Nephron (organoid): ENCODE results near the gene HSD3B2.

Experiments used
- H3K27ac Mint-ChIP-seq, 3 experiments: 2 replicates each; pipeline ENCODE4 v1.8.0; 2020; ENCODE audit warnings: mixed read lengths in 3 of 3, mild to moderate bottlenecking in 2 of 3, moderate library complexity in 1 of 3
- H3K27me3 Mint-ChIP-seq: 2 replicates; pipeline ENCODE4 v1.8.0; 2021; ENCODE audit warnings: low read depth, mild to moderate bottlenecking, moderate library complexity, mixed read lengths
- H3K36me3 Mint-ChIP-seq: 2 replicates; pipeline ENCODE4 v1.8.0; 2020; ENCODE audit warnings: low read depth, mixed read lengths
- H3K4me1 Mint-ChIP-seq: 2 replicates; pipeline ENCODE4 v1.8.0; 2020; ENCODE audit warnings: mixed read lengths
- H3K4me3 Mint-ChIP-seq, 3 experiments: 2 replicates each; pipeline ENCODE4 v1.8.0; 2020; ENCODE audit warnings: mild to moderate bottlenecking in 3 of 3, mixed read lengths in 3 of 3, moderate library complexity in 2 of 3
- H3K9me3 Mint-ChIP-seq: 2 replicates; pipeline ENCODE4 v1.8.0; 2020; ENCODE audit warnings: mixed read lengths
- CTCF ChIP-seq, 3 experiments: fragments of 200-600 bp; sonication (generic); IDR thresholded peaks; one replicate each; pipeline ENCODE4 v1.5.0; 2021; ENCODE audit warnings: antibody characterized with exemption in 3 of 3; ENCODE audit not compliant: unreplicated experiment in 3 of 3

Gene HSD3B2

GRCh38 chr1:119438761-119439160, 23.8 kb downstream of the HSD3B2 start:
- H3K4me1 Mint-ChIP-seq = peaks cover 4% of the 10 kb centered on the region
- no peak for TF ChIP-seq CTCF (IDR thresholded peaks at IDR 0.05; ENCODE audit: unreplicated experiment in 3 of 3)
- H3K9me3 Mint-ChIP-seq = no peaks in the 10 kb centered on the region

GRCh38 chr1:119440721-119441307, 25.9 kb downstream of the HSD3B2 start:
- no peak overlapping the region for H3K4me3 Mint-ChIP-seq

More at GRCh38 chr1:119438761-119439160, 23.8 kb downstream of the HSD3B2 start:
- Mint-ChIP-seq H3K4me3 (no peak overlapping the region), H3K27me3 (peaks cover 8% of the 10 kb centered on the region), H3K36me3 (no peaks in the 10 kb centered on the region), H3K27ac (no peak overlapping the region)

GRCh38 chr1:119442756-119443155, 27.8 kb downstream of the HSD3B2 start:
- Mint-ChIP-seq H3K4me3 (no peak overlapping the region), H3K9me3 (no peaks in the 10 kb centered on the region), H3K27me3 (peaks cover 11% of the 10 kb centered on the region), H3K36me3 (no peaks in the 10 kb centered on the region), H3K27ac (no peak overlapping the region), H3K4me1 (peaks cover 4% of the 10 kb centered on the region)
- TF ChIP-seq CTCF (IDR thresholded peaks at IDR 0.05; ENCODE audit: unreplicated experiment in 3 of 3) = no peak

More at GRCh38 chr1:119440721-119441307, 25.9 kb downstream of the HSD3B2 start:
- no peaks in the 10 kb centered on the region for H3K36me3 Mint-ChIP-seq
- peaks cover 8% of the 10 kb centered on the region for H3K27me3 Mint-ChIP-seq
- TF ChIP-seq CTCF (IDR thresholded peaks at IDR 0.05; ENCODE audit: unreplicated experiment in 3 of 3) = no peak
- H3K27ac Mint-ChIP-seq = no peak overlapping the region
- peaks cover 4% of the 10 kb centered on the region for H3K4me1 Mint-ChIP-seq
- H3K9me3 Mint-ChIP-seq = no peaks in the 10 kb centered on the region

GRCh38 chr1:119446321-119446720, 31.4 kb downstream of the HSD3B2 start:
- H3K4me3 Mint-ChIP-seq = no peak overlapping the region
- peaks cover 12% of the 10 kb centered on the region for H3K4me1 Mint-ChIP-seq
- peaks cover 3% of the 10 kb centered on the region for H3K27me3 Mint-ChIP-seq
- no peak overlapping the region for H3K27ac Mint-ChIP-seq
- H3K9me3 Mint-ChIP-seq = no peaks in the 10 kb centered on the region
- no peaks in the 10 kb centered on the region for H3K36me3 Mint-ChIP-seq
- no peak for TF ChIP-seq CTCF (IDR thresholded peaks at IDR 0.05; ENCODE audit: unreplicated experiment in 3 of 3)

GRCh38 chr1:119447344-119448126, 32.6 kb downstream of the HSD3B2 start:
- no peak overlapping the region for H3K4me3 Mint-ChIP-seq

More at GRCh38 chr1:119447344-119448126, 32.6 kb downstream of the HSD3B2 start:
- peaks cover 16% of the 10 kb centered on the region for H3K4me1 Mint-ChIP-seq
- no peaks in the 10 kb centered on the region for H3K36me3 Mint-ChIP-seq
- no peak for TF ChIP-seq CTCF (IDR thresholded peaks at IDR 0.05; ENCODE audit: unreplicated experiment in 3 of 3)
- H3K27ac Mint-ChIP-seq = no peak overlapping the region
- H3K27me3 Mint-ChIP-seq = peaks cover 3% of the 10 kb centered on the region
- no peaks in the 10 kb centered on the region for H3K9me3 Mint-ChIP-seq
